M059J (cell line): ENCODE measurements around the gene FBXO11. TPM values are rescaled to one million over a fixed set of nuclear protein-coding genes. Genes with fewer than 3 reads are reported as not detected.
"Not testable (repeated sequence)": the region's sequence is repeated elsewhere in the genome, so short reads cannot be mapped to it uniquely, and the experiment has no call there.

ENCODE experiments used
- DNase-seq: peaks from one replicate; pipeline ENCODE4 v3.0.0-alpha.2; 2012; ENCODE audit warnings: low read depth
- total RNA-seq: library from RNA; depleted of rRNA; stranded (reverse); fragments of >200 nt; shearing (Covaris generic); gene quantifications from 2 replicates; pipeline ENCODE4 v1.2.3, GENCODE V29; 2014

FBXO11 gene
- total RNA-seq, 1 experiment from 2014 or later: 28.3 TPM

- no peak for DNase-seq
These were observed 8.2 kb downstream of the FBXO11 start for GRCh38 chr2:47897883-47898731.

GRCh38 chr2:47897191-47897882 is 9.0 kb downstream of the FBXO11 start:
- DNase-seq: not testable (repeated sequence)

- no peak for DNase-seq
These were observed 9.8 kb downstream of the FBXO11 start for GRCh38 chr2:47896450-47896968.

GRCh38 chr2:47893771-47894170 is 12.5 kb downstream of the FBXO11 start:
- DNase-seq: no peak

GRCh38 chr2:47892338-47892730 is 14.0 kb downstream of the FBXO11 start:
- DNase-seq: no peak

GRCh38 chr2:47891369-47892337 is 14.6 kb downstream of the FBXO11 start:
- DNase-seq: no peak

GRCh38 chr2:47890711-47891368 is 15.5 kb downstream of the FBXO11 start:
- no peak for DNase-seq

- DNase-seq: peak; percentile 17
These were observed 17.6 kb downstream of the FBXO11 start for GRCh38 chr2:47888581-47889280.

GRCh38 chr2:47876912-47877311 is 29.4 kb downstream of the FBXO11 start:
- DNase-seq: no peak

GRCh38 chr2:47872941-47873340 is 33.4 kb downstream of the FBXO11 start:
- DNase-seq: no peak

- no peak for DNase-seq
These were observed 35.4 kb downstream of the FBXO11 start for GRCh38 chr2:47870641-47871540.

GRCh38 chr2:47869859-47870595 is 36.3 kb downstream of the FBXO11 start:
- DNase-seq: peak; percentile 6

GRCh38 chr2:47868611-47869352 is 37.5 kb downstream of the FBXO11 start:
- no peak for DNase-seq

GRCh38 chr2:47867205-47867604 is 39.1 kb downstream of the FBXO11 start:
- peak; percentile 89 for DNase-seq

- no peak for DNase-seq
These were observed 41.7 kb downstream of the FBXO11 start for GRCh38 chr2:47864566-47864965.

- no peak for DNase-seq
These were observed 43.3 kb downstream of the FBXO11 start for GRCh38 chr2:47862949-47863348.

- DNase-seq: not testable (repeated sequence)
These were observed 53.1 kb downstream of the FBXO11 start for GRCh38 chr2:47853067-47853777.
